ENCODE data around the gene MINDY1. TPM values are rescaled to one million over a fixed set of nuclear protein-coding genes. Genes with fewer than 3 reads are reported as not detected.

The MINDY1 gene
- total and polyA plus RNA-seq, 2 experiments from 2014 or later, result 11.5 to 35.6 TPM

GRCh38 chr1:150963321-150964163, 43.2 kb downstream of the MINDY1 start:
- DNase-seq (ENCODE audit: low read depth in 1 of 2, low spot score in 1 of 2), result no peak
- peaks cover 67% of the 10 kb centered on the region for H3K36me3 ChIP-seq
- H3K4me1 ChIP-seq (ENCODE audit: low read depth), result peaks cover 5% of the 10 kb centered on the region
- peak overlapping the region; percentile 31 for H3K27ac ChIP-seq
- H3K4me3 ChIP-seq, result no peak overlapping the region
- H3K27me3 ChIP-seq, result no peaks in the 10 kb centered on the region
- no peak for TF ChIP-seq CTCF (IDR thresholded peaks at IDR 0.05; ENCODE audit: low read depth, low read length)
- H3K9me3 ChIP-seq (ENCODE audit: low read depth), result no peaks in the 10 kb centered on the region

- H3K4me1 ChIP-seq (ENCODE audit: low read depth), result peaks cover 5% of the 10 kb centered on the region
- H3K4me3 ChIP-seq, result no peak overlapping the region
- DNase-seq (ENCODE audit: low read depth in 1 of 2, low spot score in 1 of 2), result no peak
- no peaks in the 10 kb centered on the region for H3K27me3 ChIP-seq
- peak overlapping the region; percentile 31 for H3K27ac ChIP-seq
- no peaks in the 10 kb centered on the region for H3K9me3 ChIP-seq (ENCODE audit: low read depth)
- no peak for TF ChIP-seq CTCF (IDR thresholded peaks at IDR 0.05; ENCODE audit: low read depth, low read length)
- H3K36me3 ChIP-seq, result peaks cover 60% of the 10 kb centered on the region
Measured at GRCh38 chr1:150961756-150962155, 44.9 kb downstream of the MINDY1 start.

GRCh38 chr1:150960646-150961045, 46.1 kb downstream of the MINDY1 start:
- no peak for TF ChIP-seq CTCF (IDR thresholded peaks at IDR 0.05; ENCODE audit: low read depth, low read length)
- no peak overlapping the region for H3K27ac ChIP-seq
- DNase-seq (ENCODE audit: low read depth in 1 of 2, low spot score in 1 of 2), result no peak
- H3K27me3 ChIP-seq, result no peaks in the 10 kb centered on the region
- no peaks in the 10 kb centered on the region for H3K9me3 ChIP-seq (ENCODE audit: low read depth)
- peaks cover 49% of the 10 kb centered on the region for H3K36me3 ChIP-seq
- H3K4me1 ChIP-seq (ENCODE audit: low read depth), result peaks cover 5% of the 10 kb centered on the region
- no peak overlapping the region for H3K4me3 ChIP-seq

- H3K4me1 ChIP-seq (ENCODE audit: low read depth), result peaks cover 5% of the 10 kb centered on the region
- no peak overlapping the region for H3K27ac ChIP-seq
- H3K9me3 ChIP-seq (ENCODE audit: low read depth), result no peaks in the 10 kb centered on the region
- no peak for TF ChIP-seq CTCF (IDR thresholded peaks at IDR 0.05; ENCODE audit: low read depth, low read length)
- peaks cover 51% of the 10 kb centered on the region for H3K36me3 ChIP-seq
- H3K27me3 ChIP-seq, result no peaks in the 10 kb centered on the region
- DNase-seq (ENCODE audit: low read depth in 1 of 2, low spot score in 1 of 2), result no peak
- no peak overlapping the region for H3K4me3 ChIP-seq
Measured at GRCh38 chr1:150957666-150958065, 49.0 kb downstream of the MINDY1 start.

- no peak for TF ChIP-seq CTCF (IDR thresholded peaks at IDR 0.05; ENCODE audit: low read depth, low read length)
- H3K27ac ChIP-seq, result peak overlapping the region; percentile 14
- no peak overlapping the region for H3K4me3 ChIP-seq
- H3K36me3 ChIP-seq, result peaks cover 67% of the 10 kb centered on the region
- no peak for DNase-seq (ENCODE audit: low read depth in 1 of 2, low spot score in 1 of 2)
- no peaks in the 10 kb centered on the region for H3K9me3 ChIP-seq (ENCODE audit: low read depth)
- H3K27me3 ChIP-seq, result no peaks in the 10 kb centered on the region
- H3K4me1 ChIP-seq (ENCODE audit: low read depth), result no peaks in the 10 kb centered on the region
Measured at GRCh38 chr1:150955280-150955679, 51.4 kb downstream of the MINDY1 start.

Data from cardiac muscle cell (in vitro differentiated cells and primary cell).